LNCAP (cell line): ENCODE data around the gene CDC42BPA.

Experiments
- CTCF ChIP-seq: fragments of 450-650 bp; IDR thresholded peaks from 2 replicates; pipeline ENCODE4 v1.5.1; 2017; ENCODE audit warnings: mild to moderate bottlenecking

Gene CDC42BPA

GRCh38 chr1:226993814-226994585, 324.3 kb downstream of the CDC42BPA start:
- no peak for TF ChIP-seq CTCF

DNA sequence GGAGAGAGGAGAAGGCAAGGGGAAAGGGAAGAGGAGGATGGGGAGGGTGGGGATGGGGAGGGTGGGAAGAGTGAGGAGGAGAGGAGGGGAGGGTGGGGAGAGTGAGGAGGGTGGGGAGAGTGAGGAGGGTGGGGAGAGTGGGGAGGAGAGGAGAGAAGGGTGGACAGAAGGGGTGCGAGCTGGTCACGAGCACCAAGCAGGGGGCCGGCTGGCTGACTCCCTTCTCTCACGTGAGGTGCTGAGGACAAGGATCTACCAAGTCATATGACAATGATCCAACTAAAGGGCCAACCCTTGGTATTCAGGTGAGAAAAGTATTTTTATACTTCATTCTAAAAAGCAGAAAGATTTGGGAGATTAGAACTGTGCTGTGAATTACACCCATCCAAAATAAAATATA, 326.4 kb downstream of the CDC42BPA start:
- no peak for TF ChIP-seq CTCF

- no peak for TF ChIP-seq CTCF
These were observed 328.1 kb downstream of the CDC42BPA start for GRCh38 chr1:226990133-226990716.

- TF ChIP-seq CTCF, result no peak
These were observed 329.0 kb downstream of the CDC42BPA start for GRCh38 chr1:226989085-226989920.

- TF ChIP-seq CTCF, result no peak
These were observed 330.0 kb downstream of the CDC42BPA start for GRCh38 chr1:226988334-226988666.

- TF ChIP-seq CTCF, result no peak
These were observed 330.5 kb downstream of the CDC42BPA start for GRCh38 chr1:226987623-226988333.

- TF ChIP-seq CTCF, result no peak
These were observed 331.1 kb downstream of the CDC42BPA start for GRCh38 chr1:226987179-226987536.
